ENCODE data around the gene SLC46A2. TPM values are rescaled to one million over a fixed set of nuclear protein-coding genes. Genes with fewer than 3 reads are reported as not detected.

Gene SLC46A2
- total and polyA plus RNA-seq, 9 of the 15 experiments (the other 6 are each of a cell fraction or from before 2014, with no cell fraction given) = not detected

GRCh38 chr9:112900488-112900887, 9.8 kb upstream of the SLC46A2 start:
- FAIRE-seq = no peak
- no peaks in the 10 kb centered on the region for H3K4me1 ChIP-seq (replicated peaks in 1 of 2; ENCODE audit: control insufficient read depth in 2 of 2, insufficient read depth in 2 of 2, low read length in 2 of 2)
- TF ChIP-seq NRF1 (conservative IDR thresholded peaks at IDR 0.05 in 1 of 2, IDR thresholded peaks at IDR 0.05 in 1 of 2) (no peak), ZNF316 (IDR thresholded peaks at IDR 0.05) (0 out of 2 replicates have a peak, but pooled peaks have one; percentile 4), RBBP5 (IDR thresholded peaks at IDR 0.05; ENCODE audit: borderline replicate concordance, insufficient read depth, low read length, poor library complexity, severe bottlenecking) (no peak)
- no peak overlapping the region for H3K27ac ChIP-seq (ENCODE audit: extremely low read depth, low read depth, low read length)
- no peaks in the 10 kb centered on the region for H3K79me2 ChIP-seq (ENCODE audit: control insufficient read depth, insufficient read depth, low read length)
- H2AFZ ChIP-seq (ENCODE audit: low read depth, low read length) = no peak overlapping the region
- CTCF ChIA-PET (ENCODE audit: low intra/inter-chr PET ratio) = no interaction called here
- H3K27me3 ChIP-seq (ENCODE audit: control insufficient read depth in 2 of 2, insufficient read depth in 2 of 2, low read length in 2 of 2) = 0 out of 5 replicates have a peak, but pooled peaks cover 0 to 4% of the 10 kb centered on the region in 2 experiments
- in situ Hi-C loops (cut with MboI) (no loop called here), intact Hi-C loops (cut with micrococcal nuclease) (loop anchor here (10.0 kb wide), 1 partner anchor 226 kb away; no protein-coding TSS in a partner anchor)
- no TSS peak for BruUV-seq (replicated peaks)
- H3K36me3 ChIP-seq (ENCODE audit: control insufficient read depth, insufficient read depth, low read length) = no peaks in the 10 kb centered on the region
- no peak overlapping the region for H3K9ac ChIP-seq (ENCODE audit: insufficient read depth in 1 of 2, low read depth in 2 of 2, low read length in 2 of 2)
- no peak for ATAC-seq
- H4K20me1 ChIP-seq (replicated peaks; ENCODE audit: control insufficient read depth, insufficient read depth, low read length) = no peaks in the 10 kb centered on the region
- WGBS (ENCODE audit: insufficient coverage, low coverage, missing lambda C conversion rate) = 0% methylated on average over 4 of the region's 4 CpGs
- POLR2A ChIA-PET = no interaction called here
- no peaks in the 10 kb centered on the region for H3K9me3 ChIP-seq (replicated peaks; ENCODE audit: control insufficient read depth, insufficient read depth, low read depth, low read length)
- no peak for DNase-seq (ENCODE audit: extremely low read depth in 1 of 4, low spot score in 3 of 4)
- no peak overlapping the region for H3K4me3 ChIP-seq
- no peak overlapping the region for H3K4me2 ChIP-seq (ENCODE audit: insufficient read depth, low read length)
- H3K9me1 ChIP-seq (ENCODE audit: control insufficient read depth, insufficient read depth, low read length) = no peaks in the 10 kb centered on the region

- intact Hi-C loops (cut with micrococcal nuclease) (no loop called here), in situ Hi-C loops (cut with MboI) (no loop called here)
- H3K9me1 ChIP-seq (ENCODE audit: control insufficient read depth, insufficient read depth, low read length) = no peaks in the 10 kb centered on the region
- H3K4me1 ChIP-seq (replicated peaks in 1 of 2; ENCODE audit: control insufficient read depth in 2 of 2, insufficient read depth in 2 of 2, low read length in 2 of 2) = no peaks in the 10 kb centered on the region
- no peaks in the 10 kb centered on the region for H3K36me3 ChIP-seq (ENCODE audit: control insufficient read depth, insufficient read depth, low read length)
- no peak for DNase-seq (ENCODE audit: extremely low read depth in 1 of 4, low spot score in 3 of 4)
- H3K4me3 ChIP-seq = no peak overlapping the region
- H3K27me3 ChIP-seq (ENCODE audit: control insufficient read depth in 2 of 2, insufficient read depth in 2 of 2, low read length in 2 of 2) = 0 out of 5 replicates have a peak, but pooled peaks cover 0 to 4% of the 10 kb centered on the region in 2 experiments
- H3K27ac ChIP-seq (ENCODE audit: extremely low read depth, low read depth, low read length) = no peak overlapping the region
- no peaks in the 10 kb centered on the region for H4K20me1 ChIP-seq (replicated peaks; ENCODE audit: control insufficient read depth, insufficient read depth, low read length)
- BruUV-seq (replicated peaks) = no TSS peak
- H3K4me2 ChIP-seq (ENCODE audit: insufficient read depth, low read length) = no peak overlapping the region
- ChIA-PET CTCF (ENCODE audit: low intra/inter-chr PET ratio) (no interaction called here), POLR2A (no interaction called here)
- ATAC-seq = no peak
- no peaks in the 10 kb centered on the region for H3K79me2 ChIP-seq (ENCODE audit: control insufficient read depth, insufficient read depth, low read length)
- H3K9me3 ChIP-seq (replicated peaks; ENCODE audit: control insufficient read depth, insufficient read depth, low read depth, low read length) = no peaks in the 10 kb centered on the region
- no peak for TF ChIP-seq CEBPG (CRISPR knock-in tag; IDR thresholded peaks at IDR 0.05)
- TF ChIP-seq CEBPG (tag; conservative IDR thresholded peaks at IDR 0.05 in 1 of 2, IDR thresholded peaks at IDR 0.05 in 1 of 2) = peak in 1 of 2 experiments; percentile 29; a peak in 2 of 4 replicates
- no peak for TF ChIP-seq FOXM1 (IDR thresholded peaks at IDR 0.05; ENCODE audit: low read depth)
- no peak for TF ChIP-seq FOXM1 (CRISPR knock-in tag; IDR thresholded peaks at IDR 0.05; ENCODE audit: low read depth)
- no peak for TF ChIP-seq ZNF217 (CRISPR knock-in tag; IDR thresholded peaks at IDR 0.05)
- TF ChIP-seq CEBPB (tag; IDR thresholded peaks at IDR 0.05) = peak; percentile 30; the same call in 1 of the 2 replicates
- no peak for FAIRE-seq
- no peak overlapping the region for H3K9ac ChIP-seq (ENCODE audit: insufficient read depth in 1 of 2, low read depth in 2 of 2, low read length in 2 of 2)
- under 1% methylated on average over 6 of the region's 6 CpGs for WGBS (ENCODE audit: insufficient coverage, low coverage, missing lambda C conversion rate)
- H2AFZ ChIP-seq (ENCODE audit: low read depth, low read length) = no peak overlapping the region
Observed at GRCh38 chr9:112898872-112899311, 8.2 kb upstream of the SLC46A2 start.
